IMR-90 (cell line): ENCODE data around the gene GPX5. TPM values are rescaled to one million over a fixed set of nuclear protein-coding genes. Genes with fewer than 3 reads are reported as not detected.
A peak's percentile ranks its signal among the peaks of the same experiment; 100 is the strongest.

Experiments
- ATAC-seq: fragments of 200-7000 bp; cut with Tn5 transposase; 2 replicates; pipeline ENCODE4 v1.9.1; 2020; ENCODE audit warnings: low read depth, mild to moderate bottlenecking, moderate library complexity
- BruUV-seq: library from RNA; stranded (reverse); fragments of 400-500 nt; replicated peaks from 2 replicates; lab custom pipeline; 2021; lab: Mats Ljungman, UMichigan
- CTCF ChIA-PET: fragments of 300-600 bp; formaldehyde crosslinking; extraction: SDS; loops from one replicate; lab custom pipeline; 2021; ENCODE audit warnings: antibody characterized with exemption; lab: Yijun Ruan, JAX
- POLR2A ChIA-PET: fragments of 300-600 bp; sonication (Branson Sonifier 250); formaldehyde crosslinking; loops from one replicate; lab custom pipeline; 2022; ENCODE audit warnings: antibody characterized with exemption; ENCODE audit not compliant: unreplicated experiment; lab: Charles Lee
- DNase-seq: peaks from one replicate; pipeline ENCODE4 v3.0.0; 2013
- H2AFZ ChIP-seq: replicated peaks from 2 replicates; pipeline ENCODE3; 2013; ENCODE audit warnings: low read length, mild to moderate bottlenecking; ENCODE audit not compliant: poor library complexity
- H2AK5ac ChIP-seq: 2 replicates; pipeline ENCODE4 v1.6.1; 2013; ENCODE audit warnings: low read depth, low read length, inconsistent platforms
- H2AK9ac ChIP-seq: replicated peaks from 2 replicates; pipeline ENCODE3; 2013; ENCODE audit warnings: mild to moderate bottlenecking, low read depth, low read length, moderate library complexity; ENCODE audit not compliant: poor library complexity
- H2BK120ac ChIP-seq: 2 replicates; pipeline ENCODE4 v1.6.1; 2013; ENCODE audit warnings: low read depth, low read length, inconsistent platforms
- H2BK15ac ChIP-seq: 3 replicates; pipeline ENCODE4 v1.6.1; 2013; ENCODE audit warnings: low read depth, low read length, inconsistent platforms
- H2BK20ac ChIP-seq: 2 replicates; pipeline ENCODE4 v1.6.1; 2013; ENCODE audit warnings: low read depth, mild to moderate bottlenecking, inconsistent platforms, low read length, moderate library complexity
- H2BK5ac ChIP-seq: 2 replicates; pipeline ENCODE4 v1.6.1; 2013; ENCODE audit warnings: mild to moderate bottlenecking, low read depth, low read length, inconsistent platforms; ENCODE audit not compliant: poor library complexity, severe bottlenecking
- H3K14ac ChIP-seq: replicated peaks from 2 replicates; pipeline ENCODE4 v1.6.1; 2013; ENCODE audit warnings: low read depth, low read length, inconsistent platforms
- H3K18ac ChIP-seq: 2 replicates; pipeline ENCODE4 v1.6.1; 2013; ENCODE audit warnings: low read depth, low read length, control low read depth
- H3K23ac ChIP-seq: 2 replicates; pipeline ENCODE4 v1.6.1; 2013; ENCODE audit warnings: low read depth, low read length, inconsistent platforms
- H3K27ac ChIP-seq: 2 replicates; pipeline ENCODE4 v1.5.1; 2013; ENCODE audit warnings: mild to moderate bottlenecking, control low read depth, low read length; ENCODE audit not compliant: insufficient read depth
- H3K27me3 ChIP-seq: 2 replicates; pipeline ENCODE4 v1.6.1; 2013; ENCODE audit warnings: low read length; ENCODE audit not compliant: control insufficient read depth, insufficient read depth
- H3K36me3 ChIP-seq: 2 replicates; pipeline ENCODE4 v1.6.1; 2013; ENCODE audit warnings: low read length, mixed read lengths; ENCODE audit not compliant: control insufficient read depth, insufficient read depth
- H3K4ac ChIP-seq: 2 replicates; pipeline ENCODE4 v1.6.1; 2013; ENCODE audit warnings: low read depth, low read length, inconsistent platforms
- H3K4me1 ChIP-seq: 2 replicates; pipeline ENCODE4 v1.6.1; 2013; ENCODE audit warnings: low read length, mixed read lengths; ENCODE audit not compliant: control insufficient read depth, insufficient read depth
- H3K4me2 ChIP-seq: 2 replicates; pipeline ENCODE4 v1.6.1; 2013; ENCODE audit warnings: low read depth, mild to moderate bottlenecking, control low read depth, low read length, moderate library complexity
- H3K4me3 ChIP-seq: 2 replicates; pipeline ENCODE4 v1.5.1; 2013; ENCODE audit warnings: low read depth, mild to moderate bottlenecking, control low read depth, low read length, moderate library complexity; ENCODE audit not compliant: insufficient read depth
- H3K56ac ChIP-seq: 2 replicates; pipeline ENCODE4 v1.6.1; 2013; ENCODE audit warnings: low read length, inconsistent platforms; ENCODE audit not compliant: insufficient read depth; ENCODE audit errors: extremely low read depth
- H3K79me1 ChIP-seq, 2 experiments: 2 replicates each; pipeline ENCODE4 v1.6.1; 2013; ENCODE audit warnings: low read length in 2 of 2, inconsistent platforms in 1 of 2, low read depth in 1 of 2
- H3K9ac ChIP-seq: 2 replicates; pipeline ENCODE4 v1.6.1; 2013; ENCODE audit warnings: low read depth, low read length, control low read depth
- H3K9me1 ChIP-seq: 2 replicates; pipeline ENCODE4 v1.6.1; 2013; ENCODE audit warnings: low read length, inconsistent platforms; ENCODE audit not compliant: insufficient read depth
- H3K9me3 ChIP-seq: 2 replicates; pipeline ENCODE4 v1.6.1; 2013; ENCODE audit warnings: low read length; ENCODE audit not compliant: control insufficient read depth, insufficient read depth
- H4K20me1 ChIP-seq: 2 replicates; pipeline ENCODE4 v1.6.1; 2013; ENCODE audit warnings: low read length, inconsistent platforms; ENCODE audit not compliant: insufficient read depth
- H4K5ac ChIP-seq: 2 replicates; pipeline ENCODE4 v1.6.1; 2013; ENCODE audit warnings: mild to moderate bottlenecking, low read depth, low read length, control low read depth
- H4K8ac ChIP-seq, 2 experiments: 2 replicates each; pipeline ENCODE4 v1.6.1; 2013; ENCODE audit warnings: low read depth in 2 of 2, low read length in 2 of 2, control low read depth in 1 of 2, inconsistent platforms in 1 of 2
- H4K91ac ChIP-seq: 2 replicates; pipeline ENCODE4 v1.6.1; 2013; ENCODE audit warnings: low read depth, low read length, inconsistent platforms; ENCODE audit not compliant: insufficient read depth
- BHLHE40 ChIP-seq: fragments of 150-350 bp; IDR thresholded peaks from 2 replicates; pipeline ENCODE4 v1.6.1; 2016; ENCODE audit warnings: mild to moderate bottlenecking, low read depth, low read length
- CEBPB ChIP-seq: IDR thresholded peaks from 2 replicates; pipeline ENCODE4 v1.6.1; 2012; ENCODE audit warnings: low read depth, low read length, improper control_type of control experiment
- CHD1 ChIP-seq: IDR thresholded peaks from 2 replicates; pipeline ENCODE4 v1.6.1; 2012; ENCODE audit warnings: low read depth, low read length, improper control_type of control experiment
- CTCF ChIP-seq: conservative IDR thresholded peaks from 2 replicates; pipeline ENCODE4 v1.5.1; 2012; ENCODE audit warnings: mild to moderate bottlenecking, low read depth, low read length, improper control_type of control experiment
- ELK1 ChIP-seq: fragments of 150-350 bp; IDR thresholded peaks from 2 replicates; pipeline ENCODE4 v1.6.1; 2016; ENCODE audit warnings: low read depth, mild to moderate bottlenecking, low read length, moderate library complexity, borderline replicate concordance
- FOS ChIP-seq: fragments of 150-350 bp; IDR thresholded peaks from 2 replicates; pipeline ENCODE4 v1.6.1; 2016; ENCODE audit warnings: low read depth, low read length
- MAFK ChIP-seq: IDR thresholded peaks from 2 replicates; pipeline ENCODE4 v1.6.1; 2012; ENCODE audit warnings: low read depth, low read length, improper control_type of control experiment
- MAZ ChIP-seq: IDR thresholded peaks from 2 replicates; pipeline ENCODE4 v1.6.1; 2012; ENCODE audit warnings: low read depth, mild to moderate bottlenecking, low read length, improper control_type of control experiment, moderate library complexity, borderline replicate concordance
- MXI1 ChIP-seq: IDR thresholded peaks from 2 replicates; pipeline ENCODE4 v1.6.1; 2012; ENCODE audit warnings: low read depth, mild to moderate bottlenecking, low read length, moderate library complexity, borderline replicate concordance
- NFE2L2 ChIP-seq: fragments of 150-350 bp; IDR thresholded peaks from 2 replicates; pipeline ENCODE4 v1.6.1; 2016; ENCODE audit warnings: low read depth, mild to moderate bottlenecking, low read length
- POLR2A ChIP-seq: IDR thresholded peaks from 2 replicates; pipeline ENCODE4 v1.6.1; 2012; ENCODE audit warnings: mild to moderate bottlenecking, low read depth, low read length
- RAD21 ChIP-seq: IDR thresholded peaks from 2 replicates; pipeline ENCODE4 v1.6.1; 2012; ENCODE audit warnings: low read length, improper control_type of control experiment
- RCOR1 ChIP-seq: IDR thresholded peaks from 2 replicates; pipeline ENCODE4 v1.6.1; 2012; ENCODE audit warnings: mild to moderate bottlenecking, low read length, improper control_type of control experiment; ENCODE audit not compliant: insufficient replicate concordance
- RFX5 ChIP-seq: IDR thresholded peaks from 2 replicates; pipeline ENCODE4 v1.8.0; 2012; ENCODE audit warnings: low read depth, mild to moderate bottlenecking, low read length, moderate library complexity
- SMC3 ChIP-seq: fragments of 150-350 bp; IDR thresholded peaks from 2 replicates; pipeline ENCODE4 v1.6.1; 2016; ENCODE audit warnings: low read depth, mild to moderate bottlenecking, antibody characterized with exemption, low read length, moderate library complexity
- USF2 ChIP-seq: fragments of 150-350 bp; IDR thresholded peaks from 2 replicates; pipeline ENCODE4 v1.6.1; 2017; ENCODE audit warnings: mild to moderate bottlenecking, antibody characterized with exemption, low read length, low read depth
- WGBS, 2 experiments: methylation state at CpG; one replicate each; pipeline versions ENCODE4 v1.1.5 to v1.1.7; 2013; ENCODE audit warnings: missing lambda C conversion rate in 2 of 2; ENCODE audit not compliant: insufficient read length in 1 of 2; ENCODE audit errors: extremely low coverage in 2 of 2; 5-methylcytosine and 5-hydroxymethylcytosine counted together
- dilution Hi-C: fragments of 300-500 bp; cut with HindIII; formaldehyde crosslinking; loops from one replicate; pipeline ENCODE4 v1.14.3; 2018; ENCODE audit warnings: low sequenced_read_pairs; ENCODE audit not compliant: unreplicated experiment
- in situ Hi-C: fragments of 300-500 bp; cut with MboI; formaldehyde crosslinking; loops from 3 replicates; pipeline ENCODE4 v1.14.3; 2019; ENCODE audit warnings: low sequenced_read_pairs, inconsistent platforms, mixed read lengths
- intact Hi-C: fragments of 100-400 bp; cut with micrococcal nuclease; formaldehyde crosslinking; loops from 2 replicates; pipeline ENCODE4 v1.10.0; 2022
- polyA plus RNA-seq, 3 experiments: library from polyadenylated mRNA; depleted of rRNA; stranded (reverse); fragments of >200 nt; gene quantifications; 2 replicates each; pipeline ENCODE4 v1.2.3, GENCODE V29; 2012; ENCODE audit warnings: low replicate concordance in 1 of 3
- total RNA-seq: library from RNA; depleted of rRNA; stranded (reverse); fragments of >200 nt; gene quantifications from 2 replicates; pipeline ENCODE4 v1.2.3, GENCODE V29; 2012

Gene GPX5
- total and polyA plus RNA-seq, 2 of the 4 experiments (the other 2 are of a cell fraction): not detected

DNA sequence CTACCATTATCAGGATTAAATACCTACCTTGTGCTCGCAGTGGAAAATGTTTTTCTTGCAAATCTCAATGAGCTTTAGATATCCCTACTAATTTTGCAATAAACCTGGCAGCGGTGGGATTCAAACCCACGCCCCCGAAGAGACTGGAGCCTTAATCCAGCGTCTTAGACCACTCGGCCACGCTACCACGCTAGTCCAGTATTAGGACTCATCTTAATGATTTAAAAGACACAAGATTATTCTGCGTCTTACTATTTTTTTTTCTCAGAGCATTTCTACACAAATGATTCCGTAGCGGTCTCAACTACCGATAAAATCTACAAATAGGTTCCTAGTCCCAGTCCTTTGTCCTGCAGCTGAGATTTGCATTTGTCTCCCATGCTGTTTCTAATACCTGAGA is 47.2 kb upstream of the GPX5 start:
- no peak overlapping the region for H2BK5ac ChIP-seq
- no peaks in the 10 kb centered on the region for H3K9me3 ChIP-seq
- H3K4me3 ChIP-seq: peak overlapping the region; percentile 4; the same call in 1 of the 2 replicates
- H4K91ac ChIP-seq: no peak overlapping the region
- intact Hi-C loops: no loop called here
- H2AFZ ChIP-seq: no peak overlapping the region
- DNase-seq (no peak), ATAC-seq (no peak)
- WGBS, 2 experiments: 44% methylated on average over 6 of the region's 12 CpGs; no CpG with 5 or more reads in 1 of the 2 experiments
- H3K23ac ChIP-seq: no peak overlapping the region
- in situ Hi-C loops: no loop called here
- no peak overlapping the region for H4K5ac ChIP-seq
- H3K4me1 ChIP-seq: no peaks in the 10 kb centered on the region
- H3K36me3 ChIP-seq: no peaks in the 10 kb centered on the region
- H4K8ac ChIP-seq: no peak overlapping the region
- H3K14ac ChIP-seq: no peak overlapping the region
- no peak overlapping the region for H3K9ac ChIP-seq
- POLR2A ChIA-PET: no interaction called here
- peaks cover 17% of the 10 kb centered on the region for H3K27me3 ChIP-seq
- no peak overlapping the region for H2AK9ac ChIP-seq
- BruUV-seq: no TSS peak
- no peaks in the 10 kb centered on the region for H4K20me1 ChIP-seq
- TF ChIP-seq RAD21 (no peak), NFE2L2 (no peak), RFX5 (no peak), MXI1 (no peak), CTCF (no peak), RCOR1 (no peak), MAFK (no peak), BHLHE40 (no peak), SMC3 (no peak), ELK1 (no peak), CHD1 (no peak), FOS (no peak), CEBPB (no peak), USF2 (no peak), POLR2A (no peak), MAZ (no peak)
- dilution Hi-C loops: no loop called here
- H3K9me1 ChIP-seq: no peaks in the 10 kb centered on the region
- no peak overlapping the region for H2BK20ac ChIP-seq
- no peak overlapping the region for H2BK120ac ChIP-seq
- H3K27ac ChIP-seq: no peak overlapping the region
- H3K18ac ChIP-seq: no peak overlapping the region
- H2BK15ac ChIP-seq: no peak overlapping the region
- CTCF ChIA-PET: no interaction called here
- peak overlapping the region; percentile 80 for H3K4me2 ChIP-seq
- H2AK5ac ChIP-seq: no peak overlapping the region
- H3K4ac ChIP-seq: no peak overlapping the region
- no peak overlapping the region for H3K56ac ChIP-seq
- no peaks in the 10 kb centered on the region for H3K79me1 ChIP-seq
